CD14-positive monocyte (primary cell): Measurements from ENCODE around the gene LRRC18. TPM values are rescaled to one million over a fixed set of nuclear protein-coding genes. Genes with fewer than 3 reads are reported as not detected.
A peak's percentile ranks its signal among the peaks of the same experiment; 100 is the strongest.

Experiments
- DNase-seq, 3 donors: peaks; one replicate each; pipeline ENCODE4 v3.0.0-alpha.2; 2011 to 2022
- H2AFZ ChIP-seq: 2 replicates; pipeline ENCODE4 v1.6.0; 2012; ENCODE audit warnings: mild to moderate bottlenecking, low read depth, low read length, inconsistent platforms; ENCODE audit not compliant: insufficient read depth, poor library complexity, severe bottlenecking
- H3K27ac ChIP-seq, 2 donors: 1 replicate in 1 of 2; 2 replicates in 1 of 2; pipeline ENCODE4 v1.5.1; 2012 to 2013; ENCODE audit warnings: low read length in 2 of 2, control low read depth in 1 of 2, inconsistent platforms in 1 of 2, low read depth in 1 of 2, mild to moderate bottlenecking in 1 of 2
- H3K27me3 ChIP-seq, 2 donors: one replicate each; pipeline versions ENCODE4 v1.6.0 to v1.6.1; 2011 to 2013; ENCODE audit warnings: low read length in 2 of 2; ENCODE audit not compliant: control insufficient read depth in 2 of 2, insufficient read depth in 2 of 2
- H3K36me3 ChIP-seq, 2 donors: replicated peaks in 1 of 2; 1 replicate in 1 of 2; 2 replicates in 1 of 2; pipeline versions ENCODE4 v1.5.1 to v1.6.1; 2012 to 2013; ENCODE audit warnings: low read length in 2 of 2, control low read depth in 1 of 2, inconsistent platforms in 1 of 2, mild to moderate bottlenecking in 1 of 2; ENCODE audit not compliant: insufficient read depth in 2 of 2, control insufficient read depth in 1 of 2
- H3K4me1 ChIP-seq, 2 donors: 1 replicate in 1 of 2; 2 replicates in 1 of 2; pipeline versions ENCODE4 v1.5.1 to v1.6.1; 2012 to 2013; ENCODE audit warnings: low read length in 2 of 2, control low read depth in 1 of 2, inconsistent platforms in 1 of 2, mild to moderate bottlenecking in 1 of 2, moderate library complexity in 1 of 2; ENCODE audit not compliant: insufficient read depth in 2 of 2, control insufficient read depth in 1 of 2
- H3K4me2 ChIP-seq: replicated peaks from 2 replicates; pipeline ENCODE3; 2012; ENCODE audit warnings: low read length, moderate library complexity, mild to moderate bottlenecking; ENCODE audit not compliant: poor library complexity, severe bottlenecking; ENCODE audit errors: extremely low read depth
- H3K4me3 ChIP-seq, 3 experiments: fragments of 200-600 bp in 1 of 3; sonication (generic) in 1 of 3; replicated peaks in 1 of 3; 1 replicate in 2 of 3; 2 replicates in 1 of 3; pipeline ENCODE4 v1.5.1; 2011 to 2013; ENCODE audit warnings: low read length in 3 of 3, mild to moderate bottlenecking in 3 of 3, control low read depth in 2 of 3, low read depth in 2 of 3, inconsistent platforms in 1 of 3, moderate library complexity in 1 of 3
- H3K79me2 ChIP-seq: 2 replicates; pipeline ENCODE4 v1.6.0; 2012; ENCODE audit warnings: mild to moderate bottlenecking, control low read depth, inconsistent platforms, low read length, moderate library complexity; ENCODE audit not compliant: insufficient read depth
- H3K9ac ChIP-seq: 2 replicates; pipeline ENCODE4 v1.6.0; 2017; ENCODE audit warnings: low read length, mild to moderate bottlenecking; ENCODE audit not compliant: insufficient read depth, poor library complexity, severe bottlenecking
- H3K9me3 ChIP-seq, 2 donors: replicated peaks in 1 of 2; 1 replicate in 1 of 2; 2 replicates in 1 of 2; pipeline versions ENCODE4 v1.5.1 to v1.6.1; 2012 to 2013; ENCODE audit warnings: low read length in 2 of 2, control low read depth in 1 of 2; ENCODE audit not compliant: control insufficient read depth in 1 of 2, insufficient read depth in 1 of 2
- H4K20me1 ChIP-seq: 2 replicates; pipeline ENCODE4 v1.6.0; 2012; ENCODE audit warnings: mild to moderate bottlenecking, low read length, control low read depth, moderate library complexity; ENCODE audit not compliant: insufficient read depth
- H3K27ac Mint-ChIP-seq, 7 donors: one replicate each; pipeline ENCODE4 v1.8.0; 2020; ENCODE audit warnings: mild to moderate bottlenecking in 7 of 7, mixed read lengths in 7 of 7, moderate library complexity in 6 of 7, inconsistent platforms in 2 of 7
- H3K27me3 Mint-ChIP-seq, 3 donors: one replicate each; pipeline ENCODE4 v1.8.0; 2021 to 2022; ENCODE audit warnings: low read depth in 3 of 3, mild to moderate bottlenecking in 3 of 3, mixed read lengths in 3 of 3, moderate library complexity in 3 of 3, inconsistent platforms in 1 of 3
- H3K36me3 Mint-ChIP-seq, 2 donors: one replicate each; pipeline ENCODE4 v1.8.0; 2020; ENCODE audit warnings: mixed read lengths in 2 of 2, inconsistent platforms in 1 of 2, mild to moderate bottlenecking in 1 of 2
- H3K4me1 Mint-ChIP-seq: one replicate; pipeline ENCODE4 v1.8.0; 2020; ENCODE audit warnings: mild to moderate bottlenecking, mixed read lengths
- H3K4me3 Mint-ChIP-seq, 2 donors: one replicate each; pipeline ENCODE4 v1.8.0; 2020; ENCODE audit warnings: mild to moderate bottlenecking in 2 of 2, mixed read lengths in 2 of 2, moderate library complexity in 1 of 2
- H3K9me3 Mint-ChIP-seq, 7 donors: one replicate each; pipeline ENCODE4 v1.8.0; 2020 to 2022; ENCODE audit warnings: mixed read lengths in 7 of 7, mild to moderate bottlenecking in 6 of 7, moderate library complexity in 6 of 7, inconsistent platforms in 2 of 7
- CTCF ChIP-seq: fragments of 200-600 bp; IDR thresholded peaks from one replicate; pipeline ENCODE4 v1.8.0; 2022; ENCODE audit warnings: antibody characterized with exemption, mild to moderate bottlenecking
- WGBS: methylation state at CpG from one replicate; pipeline ENCODE4 v1.1.5; 2013; ENCODE audit warnings: missing lambda C conversion rate; ENCODE audit not compliant: insufficient coverage; 5-methylcytosine and 5-hydroxymethylcytosine counted together
- intact Hi-C, 2 donors: fragments of 100-400 bp; cut with micrococcal nuclease; formaldehyde crosslinking; loops; one replicate each; pipeline versions ENCODE4 v1.15.0 to v1.15.1; 2023
- polyA plus RNA-seq, 3 donors: library from polyadenylated mRNA; depleted of rRNA in 1 of 3; unstranded in 2 of 3; stranded (reverse) in 1 of 3; fragments of 300-500 nt in 2 of 3; fragments of >200 nt in 1 of 3; fragmentation: Illumina TruSeq in 2 of 3; gene quantifications; 1 replicate in 2 of 3; 2 replicates in 1 of 3; pipeline ENCODE4 v1.2.3, GENCODE V29; 2012 to 2021

LRRC18 gene
- polyA plus RNA-seq, 3 donors: not detected

- TF ChIP-seq CTCF: no peak
- DNase-seq: peak; percentile 54 to 77 (median 56)
- no peak overlapping the region for H3K9ac ChIP-seq
- Mint-ChIP-seq H3K4me3 (no peak overlapping the region), H3K36me3 (peaks cover 66 to 84% of the 10 kb centered on the region in 2 donors), H3K9me3 (peaks cover 0 to 2% (median 0%) of the 10 kb centered on the region in 7 donors), H3K27ac (peak overlapping the region in 6 of 7 donors; percentile 65 to 84 (median 82)), H3K4me1 (peaks cover 23% of the 10 kb centered on the region), H3K27me3 (no peaks in the 10 kb centered on the region)
- H3K4me2 ChIP-seq: no peak overlapping the region
- H3K4me1 ChIP-seq: peaks cover 14 to 19% of the 10 kb centered on the region in 2 donors
- peaks cover 62 to 97% of the 10 kb centered on the region in 2 donors for H3K36me3 ChIP-seq
- H3K79me2 ChIP-seq: no peaks in the 10 kb centered on the region
- intact Hi-C loops: no loop called here
- no peaks in the 10 kb centered on the region for H3K9me3 ChIP-seq
- peak overlapping the region; percentile 26 to 73 for H3K27ac ChIP-seq
- no peaks in the 10 kb centered on the region for H4K20me1 ChIP-seq
- H2AFZ ChIP-seq: peak overlapping the region; percentile 23
- WGBS: 8% methylated on average over 1 of the region's 2 CpGs
- no peak overlapping the region for H3K4me3 ChIP-seq
- H3K27me3 ChIP-seq: no peaks in the 10 kb centered on the region
Observed at GRCh38 chr10:48900371-48900801, 39.3 kb downstream of the LRRC18 start.

GRCh38 chr10:48899781-48900180, 39.9 kb downstream of the LRRC18 start:
- Histone ChIP-seq H3K27me3 (no peaks in the 10 kb centered on the region), H3K27ac (peak overlapping the region in 1 of 2 donors; percentile 73), H3K4me3 (no peak overlapping the region), H3K9me3 (no peaks in the 10 kb centered on the region), H3K4me2 (no peak overlapping the region), H2AFZ (no peak overlapping the region), H3K9ac (no peak overlapping the region), H4K20me1 (no peaks in the 10 kb centered on the region), H3K4me1 (peaks cover 14 to 19% of the 10 kb centered on the region in 2 donors), H3K79me2 (no peaks in the 10 kb centered on the region), H3K36me3 (peaks cover 62 to 97% of the 10 kb centered on the region in 2 donors)
- H3K4me1 Mint-ChIP-seq: peaks cover 23% of the 10 kb centered on the region
- H3K36me3 Mint-ChIP-seq: peaks cover 63 to 85% of the 10 kb centered on the region in 2 donors
- no peak overlapping the region for H3K4me3 Mint-ChIP-seq
- no peak for TF ChIP-seq CTCF
- H3K9me3 Mint-ChIP-seq: peaks cover 0 to 2% (median 0%) of the 10 kb centered on the region in 7 donors
- WGBS: 98% methylated on average over 7 of the region's 8 CpGs
- intact Hi-C loops: no loop called here
- H3K27ac Mint-ChIP-seq: peak overlapping the region; percentile 65 to 84 (median 81)
- no peaks in the 10 kb centered on the region for H3K27me3 Mint-ChIP-seq
- no peak for DNase-seq
